Measurements from ENCODE around the gene CLEC2D.
"Not testable (repeated sequence)": the region's sequence is repeated elsewhere in the genome, so short reads cannot be mapped to it uniquely, and the experiment has no call there.

Gene CLEC2D

GRCh38 chr12:9660046-9660445, 9.5 kb upstream of the CLEC2D start:
- DNase-seq (ENCODE audit: low read depth) = no peak

- DNase-seq (ENCODE audit: low read depth) = no peak
Measured at GRCh38 chr12:9661720-9662119, 7.8 kb upstream of the CLEC2D start.

- DNase-seq (ENCODE audit: low read depth) = no peak
Measured at GRCh38 chr12:9662488-9662887, 7.0 kb upstream of the CLEC2D start.

GRCh38 chr12:9667403-9668160, 1.9 kb upstream of the CLEC2D start:
- no peak for DNase-seq (ENCODE audit: low read depth)

GRCh38 chr12:9668161-9669018, 1.1 kb upstream of the CLEC2D start:
- no peak for DNase-seq (ENCODE audit: low read depth)

GRCh38 chr12:9669019-9669326, 540 bp upstream of the CLEC2D start:
- no peak for DNase-seq (ENCODE audit: low read depth)

- DNase-seq (ENCODE audit: low read depth) = not testable (repeated sequence)
Measured at GRCh38 chr12:9672340-9672739, 2.8 kb downstream of the CLEC2D start.

- peak; percentile 78 for DNase-seq (ENCODE audit: low read depth)
Measured at GRCh38 chr12:9673404-9674225, 4.1 kb downstream of the CLEC2D start.

- no peak for DNase-seq (ENCODE audit: low read depth)
Measured at GRCh38 chr12:9674226-9674590, 4.7 kb downstream of the CLEC2D start.

- not testable (repeated sequence) for DNase-seq (ENCODE audit: low read depth)
Measured at GRCh38 chr12:9682508-9682907, 13.0 kb downstream of the CLEC2D start.

GRCh38 chr12:9682949-9683348, 13.4 kb downstream of the CLEC2D start:
- DNase-seq (ENCODE audit: low read depth) = not testable (repeated sequence)

GRCh38 chr12:9685366-9685765, 15.9 kb downstream of the CLEC2D start:
- DNase-seq (ENCODE audit: low read depth) = not testable (repeated sequence)

- DNase-seq (ENCODE audit: low read depth) = no peak
Measured at GRCh38 chr12:9685915-9686314, 16.4 kb downstream of the CLEC2D start.

GRCh38 chr12:9687228-9687627, 17.7 kb downstream of the CLEC2D start:
- peak; percentile 23 for DNase-seq (ENCODE audit: low read depth)

GRCh38 chr12:9692909-9693308, 23.4 kb downstream of the CLEC2D start:
- DNase-seq (ENCODE audit: low read depth) = no peak

- DNase-seq (ENCODE audit: low read depth) = no peak
Measured at GRCh38 chr12:9694241-9694640, 24.7 kb downstream of the CLEC2D start.

GRCh38 chr12:9695150-9695549, 25.6 kb downstream of the CLEC2D start:
- DNase-seq (ENCODE audit: low read depth) = not testable (repeated sequence)

- DNase-seq (ENCODE audit: low read depth) = not testable (repeated sequence)
Measured at GRCh38 chr12:9695661-9696060, 26.1 kb downstream of the CLEC2D start.

- no peak for DNase-seq (ENCODE audit: low read depth)
Measured at GRCh38 chr12:9697619-9698018, 28.1 kb downstream of the CLEC2D start.

GRCh38 chr12:9698681-9699080, 29.2 kb downstream of the CLEC2D start:
- no peak for DNase-seq (ENCODE audit: low read depth)

GRCh38 chr12:9699269-9699897, 29.9 kb downstream of the CLEC2D start:
- DNase-seq (ENCODE audit: low read depth) = no peak
